Measurements from ENCODE around the gene NCAM2.
"Not testable (repeated sequence)": the region's sequence is repeated elsewhere in the genome, so short reads cannot be mapped to it uniquely, and the experiment has no call there.

NCAM2 gene

GRCh38 chr21:21109736-21110135 is 111.5 kb downstream of the NCAM2 start:
- DNase-seq: no peak

- DNase-seq: no peak
Measured at GRCh38 chr21:21111309-21111920, 113.2 kb downstream of the NCAM2 start.

GRCh38 chr21:21114461-21114860 is 116.3 kb downstream of the NCAM2 start:
- DNase-seq: no peak

GRCh38 chr21:21119091-21119490 is 120.9 kb downstream of the NCAM2 start:
- no peak for DNase-seq

GRCh38 chr21:21122680-21123079 is 124.5 kb downstream of the NCAM2 start:
- DNase-seq: no peak

- DNase-seq: no peak
Measured at GRCh38 chr21:21132390-21132789, 134.2 kb downstream of the NCAM2 start.

GRCh38 chr21:21137986-21138385 is 139.8 kb downstream of the NCAM2 start:
- DNase-seq: no peak

- no peak for DNase-seq
Measured at GRCh38 chr21:21146587-21147373, 148.6 kb downstream of the NCAM2 start.

GRCh38 chr21:21147374-21147745 is 149.2 kb downstream of the NCAM2 start:
- DNase-seq: no peak

- no peak for DNase-seq
Measured at GRCh38 chr21:21148009-21148408, 149.8 kb downstream of the NCAM2 start.

GRCh38 chr21:21148514-21148913 is 150.3 kb downstream of the NCAM2 start:
- no peak for DNase-seq

GRCh38 chr21:21149445-21149844 is 151.2 kb downstream of the NCAM2 start:
- DNase-seq: not testable (repeated sequence)

GRCh38 chr21:21151231-21151630 is 153.0 kb downstream of the NCAM2 start:
- DNase-seq: no peak

GRCh38 chr21:21156397-21156796 is 158.2 kb downstream of the NCAM2 start:
- DNase-seq: no peak

GRCh38 chr21:21156957-21157356 is 158.7 kb downstream of the NCAM2 start:
- no peak for DNase-seq

- no peak for DNase-seq
Measured at GRCh38 chr21:21158376-21158918, 160.2 kb downstream of the NCAM2 start.

- DNase-seq: no peak
Measured at GRCh38 chr21:21159253-21159899, 161.2 kb downstream of the NCAM2 start.

GRCh38 chr21:21162786-21163185 is 164.6 kb downstream of the NCAM2 start:
- no peak for DNase-seq

- peak in 2 of 14 donors; percentile 7 to 14 for DNase-seq
Measured at GRCh38 chr21:21163904-21164303, 165.7 kb downstream of the NCAM2 start.

GRCh38 chr21:21165063-21165645 is 166.9 kb downstream of the NCAM2 start:
- DNase-seq: no peak

GRCh38 chr21:21174676-21175075 is 176.5 kb downstream of the NCAM2 start:
- DNase-seq: no peak

- no peak for DNase-seq
Measured at GRCh38 chr21:21175798-21176334, 177.7 kb downstream of the NCAM2 start.

Data from C1 segment of cervical spinal cord (tissue), 14 donors.